NCI-H748 treated with DMSO at 0.1 percent for 48 hours (cell line): ENCODE measurements around the gene STK32B.

Experiments
- DNase-seq: peaks from one replicate; lab custom pipeline; 2025; lab: John Stamatoyannopoulos, UW

Gene STK32B

DNA sequence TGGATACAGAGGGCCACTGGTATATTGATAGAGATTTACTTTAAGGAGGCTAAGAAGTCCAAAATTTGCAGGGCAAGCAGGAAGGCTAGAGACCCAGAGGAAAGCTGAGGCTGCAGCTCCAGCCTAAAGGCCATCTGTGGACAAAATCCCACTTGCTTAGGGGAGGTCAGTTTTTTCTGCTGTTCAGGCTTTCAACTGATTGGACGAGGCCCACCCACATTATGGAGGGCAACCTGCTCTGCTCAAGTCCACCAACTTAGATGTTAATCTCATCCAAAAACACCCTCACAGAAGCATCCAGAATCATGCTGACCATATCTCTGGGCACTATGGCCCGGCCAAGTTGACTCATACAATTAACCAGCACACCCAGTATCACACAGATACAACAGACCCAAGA lies 480.8 kb downstream of the STK32B start:
- no peak for DNase-seq

DNA sequence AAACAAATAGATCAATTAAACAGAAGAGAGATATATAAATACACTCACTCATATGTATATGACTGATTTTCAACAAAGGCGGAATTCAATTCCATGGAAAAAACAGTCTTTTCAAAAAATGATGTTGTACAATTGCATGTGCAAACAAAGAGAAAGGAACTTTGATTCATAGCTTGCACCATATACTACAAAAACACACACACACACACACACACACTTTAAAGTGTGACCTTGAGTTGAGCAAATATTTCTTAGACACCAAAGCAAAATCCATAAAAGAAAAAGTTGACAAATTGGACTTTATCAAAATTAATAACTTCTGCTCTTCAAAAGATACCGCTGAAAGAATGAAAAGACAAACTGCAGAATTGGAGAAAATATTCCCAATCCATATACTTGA lies 488.3 kb downstream of the STK32B start:
- no peak for DNase-seq

- DNase-seq: no peak
Observed at GRCh38 chr4:5541169-5541568, 489.9 kb downstream of the STK32B start.

GRCh38 chr4:5543681-5544080 lies 492.4 kb downstream of the STK32B start:
- no peak for DNase-seq

- no peak for DNase-seq
Observed at GRCh38 chr4:5544762-5545161, 493.5 kb downstream of the STK32B start.

DNA sequence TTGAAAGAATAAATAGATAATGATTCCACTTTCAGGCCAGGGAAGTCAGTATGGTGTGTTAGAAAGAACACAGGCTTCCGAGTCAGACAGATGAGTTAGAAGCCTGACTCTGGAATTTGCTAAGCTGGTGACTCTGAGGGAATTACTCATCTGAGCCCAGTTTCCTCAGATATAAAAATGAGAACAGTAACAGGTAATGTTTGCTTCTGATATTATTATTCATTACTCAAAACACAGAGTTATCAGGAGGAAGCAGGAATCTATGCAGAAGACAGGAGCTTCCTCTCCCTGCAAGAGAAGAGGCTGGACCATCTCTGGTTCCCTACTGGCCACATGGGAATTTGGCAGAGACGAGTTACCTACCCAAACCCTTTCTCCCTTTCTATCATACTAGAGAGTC lies 494.0 kb downstream of the STK32B start:
- no peak for DNase-seq

DNA sequence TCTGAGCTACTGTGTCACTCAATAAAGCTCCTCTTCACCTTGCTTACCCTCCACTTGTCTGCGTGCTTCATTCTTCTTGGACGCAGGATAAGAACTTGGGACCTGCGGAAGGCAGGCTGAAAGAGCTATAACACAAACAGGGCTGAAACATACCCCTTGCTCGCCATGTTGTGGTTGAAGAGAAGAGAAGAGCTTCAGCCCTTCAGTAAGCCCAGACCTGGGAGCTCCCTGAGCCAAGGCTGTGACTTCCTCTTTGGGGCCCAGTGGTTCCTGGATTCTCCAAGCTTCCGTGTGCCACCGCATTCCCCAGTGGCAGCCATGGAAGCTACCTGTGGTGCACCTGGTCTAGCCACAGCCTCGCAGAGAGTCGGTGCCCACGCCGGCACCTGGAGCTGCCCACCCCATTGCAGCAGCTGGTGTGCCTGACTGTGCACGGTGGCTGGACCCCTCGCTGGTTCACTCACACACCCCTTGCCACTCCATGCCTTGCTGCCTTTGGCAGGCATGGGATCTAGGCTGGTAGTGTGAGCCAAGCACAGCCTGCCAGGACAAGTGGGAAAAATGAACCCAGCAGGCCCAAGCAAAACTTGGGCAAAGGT lies 496.5 kb downstream of the STK32B start:
- no peak for DNase-seq
